Cerebellar cortex (tissue), 1 donor: ENCODE results near the gene AP3M1.
"Not testable (repeated sequence)": the region's sequence is repeated elsewhere in the genome, so short reads cannot be mapped to it uniquely, and the experiment has no call there.

Experiments used
- DNase-seq: peaks from one replicate; pipeline ENCODE4 v3.0.0-alpha.2; 2015; ENCODE audit warnings: low spot score

Gene AP3M1

DNA sequence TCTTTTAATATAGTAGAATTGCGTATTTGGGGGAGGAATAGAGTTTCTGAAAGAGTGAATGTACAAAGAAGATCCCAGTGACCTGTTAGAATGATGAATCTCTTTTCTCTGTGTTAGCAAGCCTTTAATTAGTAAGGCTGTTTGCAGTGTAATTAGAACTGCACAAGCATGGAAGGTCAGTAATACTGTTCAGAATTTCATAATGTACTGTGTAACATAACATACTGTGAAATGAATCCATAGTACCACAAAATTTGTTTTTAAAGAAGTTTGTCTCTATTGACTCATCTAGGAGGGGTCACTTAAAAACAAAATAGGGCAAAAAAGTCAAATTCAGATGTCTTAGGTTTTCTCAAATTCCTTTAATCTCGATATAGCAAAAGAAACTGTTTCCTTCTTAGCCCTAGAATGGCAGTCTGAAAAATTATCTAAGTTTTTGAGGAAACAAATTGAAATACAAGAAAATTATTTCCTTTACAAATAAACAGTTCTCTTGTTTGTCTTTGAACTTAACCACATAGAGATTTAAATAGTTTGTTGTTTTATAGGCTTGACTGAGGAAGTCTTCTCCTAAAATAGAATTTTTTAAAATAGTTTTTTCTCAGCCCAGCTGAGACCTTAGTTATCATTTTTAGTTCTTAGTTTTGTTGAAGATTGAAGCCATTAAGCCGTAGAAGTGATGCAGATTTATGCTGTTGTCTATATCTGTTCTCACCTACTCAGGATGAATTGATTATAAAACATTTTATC is 12.9 kb upstream of the AP3M1 start:
- DNase-seq, result no peak

DNA sequence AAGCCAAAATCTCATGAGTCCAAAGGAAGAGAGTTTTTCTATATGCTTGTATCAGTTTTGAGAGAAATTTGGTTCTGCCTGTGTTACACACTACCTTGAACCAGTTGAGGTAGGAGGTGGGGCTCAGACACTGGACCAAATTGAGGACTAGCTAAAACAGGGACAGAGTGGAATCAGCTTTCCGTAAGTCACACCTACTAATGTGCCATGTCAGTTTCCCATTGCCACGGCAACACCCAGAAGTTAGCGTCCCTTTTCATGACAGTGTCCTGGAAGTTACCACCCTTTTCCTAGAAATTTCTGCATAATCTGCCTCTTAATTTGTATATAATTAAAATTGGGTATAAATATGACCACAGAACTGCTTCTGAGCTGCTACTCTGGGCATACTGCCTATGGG is 9.4 kb upstream of the AP3M1 start:
- no peak for DNase-seq

DNA sequence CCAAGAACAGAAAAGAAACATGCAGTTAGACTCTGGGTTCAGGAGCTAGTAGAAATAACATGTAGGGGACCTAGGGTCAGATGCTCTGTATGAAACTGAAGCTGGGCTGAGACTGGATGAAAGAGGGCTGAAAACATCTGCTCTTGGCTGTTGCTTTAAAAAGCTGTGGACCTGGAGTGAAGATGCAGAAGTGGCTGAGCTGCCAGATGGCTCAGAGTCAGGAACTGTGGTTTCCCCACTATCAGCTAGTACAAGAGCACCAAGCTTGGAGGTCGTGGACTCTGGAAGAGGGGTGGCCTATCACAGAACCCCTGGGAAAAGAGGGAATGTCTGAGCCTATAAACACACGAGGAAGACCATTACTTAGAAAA is 6.3 kb upstream of the AP3M1 start:
- DNase-seq, result no peak

DNA sequence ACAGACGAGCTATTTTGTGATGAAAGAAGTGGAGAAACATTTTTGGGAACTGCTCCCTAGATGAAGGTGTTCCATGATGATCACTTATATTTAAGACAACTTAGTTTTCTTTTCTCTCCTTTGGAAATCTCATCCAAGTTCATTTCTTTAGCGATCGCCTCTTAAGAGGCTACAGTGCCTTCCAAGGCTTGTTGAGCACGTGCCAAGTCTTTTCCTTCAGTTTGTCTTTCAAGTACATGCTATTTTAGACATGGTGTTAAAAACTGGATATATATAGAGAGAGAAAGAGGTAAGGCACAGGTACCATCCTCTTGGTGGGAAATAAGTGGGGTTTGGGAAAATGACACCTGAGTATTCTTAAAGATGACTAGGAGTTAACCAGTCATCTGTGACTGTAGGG is 3.0 kb upstream of the AP3M1 start:
- no peak for DNase-seq

DNA sequence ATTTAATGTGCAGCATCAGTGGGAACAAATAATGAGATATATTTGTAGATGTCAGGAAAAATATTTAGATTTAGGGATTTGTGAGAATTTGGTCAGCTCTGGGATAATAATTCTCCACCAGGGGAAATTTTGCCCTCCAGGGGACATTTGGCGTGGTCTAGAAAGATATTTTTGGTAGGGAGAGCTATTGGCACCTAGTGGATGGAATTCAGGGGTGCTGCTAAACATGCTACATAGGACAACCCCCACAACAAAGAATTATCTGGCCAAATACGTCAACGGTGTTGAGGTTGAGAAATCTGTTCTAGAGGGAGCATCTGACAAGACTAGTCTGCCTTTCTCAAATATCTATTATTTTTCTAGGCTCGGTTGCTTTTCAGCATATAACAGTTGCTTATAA is 2.5 kb upstream of the AP3M1 start:
- no peak for DNase-seq

DNA sequence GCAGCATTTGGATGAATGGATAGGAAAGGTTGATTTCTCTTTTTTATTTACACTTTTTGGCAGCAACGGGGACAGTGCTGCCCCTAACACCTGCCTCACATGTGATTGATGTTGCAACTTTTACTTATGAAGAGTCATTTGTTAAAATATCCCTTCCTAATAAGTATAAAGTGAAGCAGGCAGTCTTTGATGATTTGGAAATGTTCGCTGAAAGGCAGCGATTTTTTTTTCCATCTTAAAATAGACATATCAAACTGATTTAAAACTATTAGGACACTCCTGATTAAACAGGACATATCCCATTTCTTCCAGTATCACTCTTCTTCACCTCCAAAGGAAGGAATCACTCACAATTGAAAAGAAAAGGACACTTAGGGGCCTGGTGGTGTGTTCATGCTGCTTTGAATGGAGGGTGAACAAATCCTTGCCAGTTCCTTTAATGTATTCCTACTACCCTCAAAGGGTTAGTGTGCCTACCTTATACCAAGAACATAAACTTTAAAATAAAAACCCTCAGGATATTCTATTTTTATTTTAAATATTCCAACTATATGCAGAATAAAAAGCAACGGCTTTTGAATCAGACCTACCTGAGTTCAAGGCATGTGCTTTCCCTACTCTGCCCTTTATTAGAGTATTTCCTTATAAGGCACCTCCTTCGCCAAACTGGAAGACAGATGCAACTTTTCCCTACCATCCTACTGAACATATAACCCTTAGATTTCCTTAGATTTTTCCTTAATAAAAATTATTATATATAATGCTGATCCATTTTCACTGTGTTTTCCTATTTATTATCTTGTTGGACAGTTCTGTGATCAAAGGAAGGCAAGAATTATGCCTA is 1.5 kb upstream of the AP3M1 start:
- no peak for DNase-seq

DNA sequence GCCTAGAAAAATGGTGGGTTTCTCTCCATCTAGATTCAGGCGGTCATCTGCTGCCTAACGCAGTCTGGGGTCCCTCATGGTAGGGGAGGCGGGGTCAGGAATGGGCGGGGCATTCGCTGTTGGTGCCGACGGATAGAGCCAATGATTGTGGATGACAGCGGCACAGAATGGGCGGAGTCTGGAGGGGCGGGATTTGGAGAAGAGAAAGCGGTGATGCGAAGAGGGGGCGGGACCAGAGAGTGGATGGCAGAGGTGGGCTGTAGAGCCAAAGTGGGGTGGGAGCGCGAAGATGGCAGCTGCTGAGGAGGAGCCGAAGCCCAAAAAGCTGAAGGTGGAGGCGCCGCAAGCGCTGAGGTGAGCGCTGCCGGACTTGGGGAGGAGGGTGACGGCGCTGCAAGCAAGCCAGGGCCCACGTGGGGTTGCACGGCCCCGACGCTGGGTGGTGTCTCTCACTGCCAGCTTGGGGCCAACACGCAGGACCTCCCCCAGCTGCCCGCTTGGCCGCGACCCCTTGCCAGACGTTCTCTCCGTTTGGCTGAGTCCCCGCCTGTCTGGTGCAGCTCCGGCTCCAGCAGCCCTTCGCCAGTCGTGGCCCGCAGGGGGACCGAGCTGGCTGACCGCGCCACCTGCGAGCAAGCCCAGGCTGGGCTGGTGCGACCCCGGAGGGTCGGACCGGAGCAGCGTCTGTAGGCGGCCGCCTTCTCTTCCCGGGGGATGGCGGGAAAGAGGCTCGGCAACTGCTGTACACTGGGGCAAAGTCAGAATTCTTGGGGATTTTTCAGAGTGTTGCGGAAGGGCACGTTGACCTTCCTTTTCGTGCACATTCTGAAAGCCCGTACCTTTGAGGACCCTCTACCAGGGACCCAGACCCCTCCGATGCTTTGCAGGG is 606 bp upstream of the AP3M1 start, which contains the start of gene ADK:
Gene ADK, plus strand, starts transcription at position 232 of the 889 bp plus-strand sequence. Its CDS starts 58 bp downstream, at position 290.
- DNase-seq, result peak; percentile 99

DNA sequence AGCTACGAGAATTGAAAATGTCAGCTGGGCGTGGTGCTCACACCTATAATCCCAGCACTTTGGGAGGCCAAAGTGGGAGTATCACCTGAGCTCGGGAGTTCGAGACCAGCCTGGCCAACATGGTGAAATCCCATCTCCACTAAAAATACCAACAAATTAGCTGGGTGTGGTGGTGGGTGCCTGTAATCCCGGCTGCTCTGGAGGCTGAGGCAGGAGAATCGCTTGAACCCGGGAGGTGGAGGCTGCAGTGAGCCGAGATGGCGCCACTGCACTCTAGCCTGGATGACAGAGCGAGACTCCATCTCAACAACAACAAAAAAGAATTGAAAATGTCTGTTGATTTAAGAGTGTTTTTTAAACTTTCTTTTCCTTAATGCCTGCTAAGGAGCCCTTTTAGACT is 3.6 kb downstream of the AP3M1 start:
- DNase-seq, result not testable (repeated sequence)

DNA sequence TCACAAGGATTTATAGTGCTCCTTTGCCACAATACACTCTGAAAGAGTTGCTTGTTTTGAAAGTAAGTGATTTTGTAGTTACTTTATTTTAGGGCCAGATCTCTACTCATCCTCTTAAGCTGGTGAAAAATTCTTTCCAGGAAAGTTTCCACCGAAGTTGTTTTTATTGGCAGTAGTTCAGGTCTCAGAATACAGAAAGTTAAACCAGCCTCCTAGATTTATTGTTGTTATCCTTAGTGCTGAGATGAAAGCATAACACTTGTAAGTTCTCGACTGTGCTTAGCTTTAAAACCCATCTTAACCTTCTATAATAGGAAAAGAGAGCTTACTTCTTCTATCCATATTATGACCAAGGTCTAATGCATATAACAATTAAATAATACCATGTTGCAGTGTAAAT is 5.5 kb downstream of the AP3M1 start:
- no peak for DNase-seq

DNA sequence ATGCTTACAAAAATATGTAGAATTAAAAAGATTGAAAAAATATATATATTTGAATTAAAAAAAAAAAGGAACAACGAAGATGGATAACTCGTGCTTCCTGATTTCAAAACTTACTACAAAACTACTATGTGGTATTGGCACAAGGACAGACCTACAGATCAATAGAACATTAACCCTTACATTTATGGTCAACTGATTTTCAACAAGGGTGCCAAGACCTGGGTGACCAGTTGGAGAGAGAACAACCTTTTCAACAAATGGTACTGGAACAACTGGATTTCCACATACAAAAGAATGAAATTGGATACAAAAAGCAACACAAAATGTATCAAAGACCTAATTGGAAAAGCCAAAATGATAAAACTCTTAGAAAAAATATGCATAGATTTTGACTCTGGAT is 10.1 kb downstream of the AP3M1 start:
- DNase-seq, result no peak

DNA sequence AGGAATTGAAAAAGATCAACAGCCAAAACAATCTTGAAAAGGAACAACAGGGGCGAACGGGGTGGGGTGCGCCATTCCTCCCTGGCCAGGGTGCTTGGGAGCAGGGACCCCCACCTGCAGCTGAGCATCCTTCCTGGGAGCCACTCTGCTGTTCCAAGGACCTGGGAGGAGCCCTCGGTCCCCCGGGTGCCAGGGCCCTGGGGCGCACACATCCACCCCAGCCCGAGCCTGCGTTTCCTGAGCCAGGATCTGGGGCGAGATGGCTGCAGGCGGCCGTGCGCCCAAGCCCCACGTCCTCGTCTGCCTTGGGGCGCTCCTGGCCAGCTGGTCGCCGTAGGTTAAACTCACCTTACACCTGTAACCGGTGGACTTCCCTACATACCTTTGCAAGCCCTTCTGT is 10.6 kb downstream of the AP3M1 start:
- DNase-seq, result no peak

DNA sequence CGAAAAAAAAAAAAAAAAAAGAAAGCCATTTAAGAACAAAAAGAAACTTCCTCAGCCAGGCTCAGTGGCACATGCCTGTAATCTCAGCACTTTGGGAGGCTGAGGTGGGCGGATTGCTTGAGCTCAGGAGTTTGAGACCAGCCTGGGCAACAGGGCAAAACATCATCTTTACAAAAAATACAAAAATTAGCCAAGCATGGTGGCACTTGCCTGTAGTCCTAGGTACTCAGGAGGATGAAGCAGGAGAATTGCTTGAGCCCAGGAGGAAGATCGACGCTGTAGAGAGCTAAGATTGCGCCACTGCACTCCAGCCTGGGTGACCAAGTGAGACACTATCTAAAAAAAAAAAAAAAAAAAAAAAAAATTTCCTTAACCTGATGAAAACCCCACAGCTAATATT is 12.0 kb downstream of the AP3M1 start:
- DNase-seq, result not testable (repeated sequence)

DNA sequence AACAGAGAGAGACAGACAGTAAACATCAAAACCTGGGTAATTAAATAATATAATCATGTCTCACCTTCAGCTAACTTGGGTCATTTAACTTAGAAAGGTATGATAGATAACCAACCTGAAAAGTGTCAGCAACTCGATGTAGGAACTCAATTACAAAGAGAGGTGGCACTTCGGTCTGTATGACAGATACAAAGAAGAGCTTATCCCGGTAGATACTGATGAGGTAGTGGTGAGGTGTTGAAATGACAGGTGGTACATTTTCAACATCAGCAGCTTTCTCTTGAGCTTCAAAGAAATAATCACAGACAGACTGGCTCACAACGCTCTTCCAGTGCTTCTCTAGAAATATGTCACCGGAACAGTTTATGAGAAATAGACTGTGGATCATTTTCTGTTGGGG is 12.6 kb downstream of the AP3M1 start:
- DNase-seq, result no peak

DNA sequence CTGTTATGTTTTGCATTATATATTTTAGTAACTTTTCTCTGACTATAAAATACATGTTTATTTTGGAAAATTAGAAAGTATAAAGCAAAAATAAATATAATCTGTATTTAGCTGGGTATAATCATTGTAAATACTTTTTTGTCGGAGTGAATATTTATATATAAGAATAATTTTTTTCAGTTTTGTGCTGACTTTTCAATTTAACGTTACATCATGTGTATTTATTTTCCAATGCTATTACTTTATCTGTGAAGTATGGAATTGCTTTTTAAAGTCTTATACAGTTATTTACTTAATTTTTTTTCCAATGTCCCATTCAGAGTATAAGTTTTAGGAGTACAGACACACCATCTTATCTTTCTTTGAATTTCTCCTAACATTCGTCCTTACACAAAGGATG is 15.2 kb downstream of the AP3M1 start:
- no peak for DNase-seq

DNA sequence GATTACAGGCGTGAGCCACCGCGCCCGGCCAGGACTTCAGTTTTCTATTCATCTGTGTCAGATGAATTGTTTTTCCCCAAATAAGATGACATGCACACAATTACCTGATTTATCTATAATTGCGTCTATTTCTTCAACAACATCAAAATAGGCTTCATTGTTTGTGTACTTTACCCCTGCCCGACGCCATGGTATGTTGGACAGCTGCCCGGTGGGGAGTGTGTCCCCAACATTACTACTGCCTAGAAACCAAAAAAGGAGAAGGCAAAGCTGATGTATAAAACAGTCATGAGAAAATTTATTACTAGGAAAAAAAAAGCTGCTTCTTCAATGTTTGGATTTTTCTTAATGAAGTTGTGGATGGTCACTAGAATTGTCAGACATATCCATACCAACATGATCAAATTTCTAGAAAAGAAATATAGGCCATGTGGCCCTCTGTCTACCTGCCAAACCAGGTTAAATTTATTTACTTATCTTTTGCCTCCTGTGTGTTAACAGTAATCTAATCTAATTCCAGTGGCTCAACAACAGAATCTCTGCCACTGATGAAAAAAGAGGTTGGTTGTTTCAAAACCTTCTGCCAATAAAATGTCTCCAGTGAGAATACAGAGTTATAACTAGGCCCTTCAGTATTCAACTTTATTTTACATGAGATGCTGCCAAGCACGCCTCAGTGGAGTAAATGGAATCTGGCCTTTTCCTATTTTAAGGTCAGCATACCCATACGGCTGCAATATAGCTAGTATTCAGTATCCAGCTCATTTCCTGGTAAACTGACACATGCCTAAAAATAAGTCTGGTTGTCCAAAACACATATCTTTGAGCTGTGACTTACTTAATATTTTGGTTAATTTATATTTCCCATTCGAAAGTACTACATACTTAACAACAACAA is 16.5 kb downstream of the AP3M1 start:
- DNase-seq, result no peak

DNA sequence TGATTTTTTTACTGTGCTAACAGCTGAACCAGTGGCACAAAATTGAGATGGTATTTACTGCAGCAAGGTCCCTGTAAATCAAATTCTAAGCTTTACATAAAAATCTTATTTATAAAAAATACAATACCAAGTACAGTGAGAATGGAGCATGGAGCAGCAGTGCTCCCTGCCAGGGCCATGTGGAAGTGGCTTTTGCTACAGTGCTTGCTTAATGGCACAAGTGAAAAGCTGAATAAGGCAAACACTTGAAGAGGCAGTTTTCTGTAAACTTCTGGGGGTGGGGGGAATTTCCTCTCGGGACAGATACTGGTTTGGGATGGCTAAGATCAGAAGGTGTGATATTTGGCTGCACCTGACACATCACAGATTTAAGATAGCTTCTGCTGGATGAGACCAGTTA is 27.5 kb downstream of the AP3M1 start:
- DNase-seq, result no peak

DNA sequence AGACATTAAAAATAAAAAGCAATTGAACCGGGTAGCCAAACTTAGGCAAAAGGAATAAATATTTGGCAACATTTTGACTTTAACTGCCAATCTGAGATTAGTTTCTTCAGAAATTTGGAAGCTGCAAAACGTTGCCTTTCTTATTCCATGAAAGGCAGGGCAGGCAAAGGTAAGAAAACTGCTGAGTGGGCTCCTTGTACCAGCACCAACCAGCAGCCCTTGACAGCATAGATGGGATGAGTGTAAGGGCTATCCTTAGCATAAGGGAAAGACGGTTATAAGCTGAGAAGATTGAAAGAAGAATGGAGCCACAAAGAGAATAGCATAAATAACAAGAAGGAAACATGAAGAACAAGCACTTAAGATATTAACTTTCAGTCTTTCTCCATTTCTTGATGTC is 28.6 kb downstream of the AP3M1 start:
- no peak for DNase-seq

DNA sequence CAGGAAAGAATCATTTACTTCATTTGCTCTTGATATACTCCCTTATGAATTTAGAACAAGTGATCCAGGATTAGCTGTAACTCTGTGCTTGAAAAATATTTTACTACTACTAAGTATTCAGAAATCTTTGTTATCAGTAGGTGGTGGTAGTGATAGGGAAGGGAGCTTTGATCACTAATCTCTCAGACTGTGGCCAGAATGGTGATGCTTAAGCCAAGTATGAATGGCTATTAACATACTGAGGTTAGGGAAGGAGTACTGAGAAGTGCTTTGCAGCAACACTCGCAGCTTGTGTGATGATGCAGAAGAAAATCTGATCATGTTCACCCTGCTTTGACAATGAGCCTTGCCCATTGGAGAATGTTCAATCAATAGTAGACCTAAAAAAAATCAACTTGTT is 29.3 kb downstream of the AP3M1 start:
- no peak for DNase-seq

DNA sequence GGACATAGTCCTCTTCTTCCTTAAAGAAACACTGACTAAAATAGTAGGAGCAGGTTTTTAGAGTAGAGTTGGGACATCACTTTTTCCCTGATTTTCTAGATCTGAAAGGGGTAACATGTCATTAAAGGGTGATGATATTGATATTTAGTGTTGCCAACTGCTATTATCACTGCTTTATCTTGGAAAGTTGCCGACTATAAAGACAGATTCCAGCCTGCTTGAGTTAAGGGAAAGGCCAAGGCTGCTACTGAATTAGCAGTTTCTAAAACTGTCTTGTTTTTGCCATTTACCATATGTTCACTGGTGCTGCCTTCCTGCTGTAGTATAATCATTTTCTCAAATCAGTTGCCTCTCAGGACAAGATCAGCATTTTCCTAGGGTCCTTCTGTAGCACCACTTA is 29.7 kb downstream of the AP3M1 start:
- no peak for DNase-seq

DNA sequence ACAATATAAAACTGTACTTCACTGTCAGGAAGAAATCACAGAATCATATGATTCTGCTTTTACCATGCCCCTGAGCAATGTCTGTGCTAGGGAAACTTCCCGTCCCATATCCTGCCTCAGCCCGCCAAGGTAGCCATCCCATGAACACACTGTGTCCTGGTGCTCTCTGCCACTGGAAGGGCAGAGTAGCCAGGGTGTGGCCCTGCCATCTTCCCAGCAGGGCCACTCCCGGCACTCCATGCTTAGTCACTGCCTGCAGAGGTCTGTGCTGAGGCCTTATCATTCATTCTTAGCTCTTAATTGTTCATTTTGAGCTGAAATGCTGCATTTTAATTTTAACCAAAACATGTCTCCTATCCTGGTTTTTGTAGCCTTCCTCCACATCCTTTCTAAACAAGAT is 31.8 kb downstream of the AP3M1 start:
- no peak for DNase-seq

DNA sequence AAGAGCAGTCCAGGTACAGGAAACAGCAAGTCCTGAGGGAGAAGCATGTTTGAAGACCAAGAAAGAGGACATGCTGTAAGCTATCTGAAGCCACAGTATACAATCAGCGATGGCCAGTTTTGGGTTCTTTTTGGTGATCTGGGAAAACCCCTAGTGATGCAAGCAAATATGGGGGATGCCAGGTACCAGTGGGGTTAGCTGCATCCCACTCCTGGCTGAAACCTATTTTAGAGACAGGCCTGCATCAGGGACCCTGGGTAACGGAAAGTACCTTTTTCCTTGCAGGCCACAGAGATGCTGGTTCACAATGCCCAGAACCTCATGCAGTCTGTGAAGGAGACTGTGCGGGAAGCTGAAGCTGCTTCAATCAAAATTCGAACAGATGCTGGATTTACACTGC is 32.9 kb downstream of the AP3M1 start:
- DNase-seq, result no peak
